ENCODE results near the gene CBFA2T3.

CBFA2T3 gene

GRCh38 chr16:89007371-89008249, 30.6 kb upstream of the CBFA2T3 start:
- DNase-seq (ENCODE audit: low read depth in 1 of 2, low spot score in 1 of 2): no peak
- Histone ChIP-seq H3K27ac (replicated peaks) (no peak overlapping the region), H3K4me3 (replicated peaks; ENCODE audit: insufficient read depth, low read length) (no peak overlapping the region), H3K27me3 (ENCODE audit: insufficient read depth, poor library complexity, severe bottlenecking) (no peaks in the 10 kb centered on the region)
- TF ChIP-seq SPI1 (IDR thresholded peaks at IDR 0.05; ENCODE audit: borderline replicate concordance, low read depth): no peak
- no peak for TF ChIP-seq GABPA (IDR thresholded peaks at IDR 0.05; ENCODE audit: low read depth)
- no peak for TF ChIP-seq CTCF (IDR thresholded peaks at IDR 0.05; ENCODE audit: insufficient read depth, low read length)
- TF ChIP-seq POLR2AphosphoS5 (IDR thresholded peaks at IDR 0.05; ENCODE audit: low read depth): no peak
- TF ChIP-seq, protein P1, sequence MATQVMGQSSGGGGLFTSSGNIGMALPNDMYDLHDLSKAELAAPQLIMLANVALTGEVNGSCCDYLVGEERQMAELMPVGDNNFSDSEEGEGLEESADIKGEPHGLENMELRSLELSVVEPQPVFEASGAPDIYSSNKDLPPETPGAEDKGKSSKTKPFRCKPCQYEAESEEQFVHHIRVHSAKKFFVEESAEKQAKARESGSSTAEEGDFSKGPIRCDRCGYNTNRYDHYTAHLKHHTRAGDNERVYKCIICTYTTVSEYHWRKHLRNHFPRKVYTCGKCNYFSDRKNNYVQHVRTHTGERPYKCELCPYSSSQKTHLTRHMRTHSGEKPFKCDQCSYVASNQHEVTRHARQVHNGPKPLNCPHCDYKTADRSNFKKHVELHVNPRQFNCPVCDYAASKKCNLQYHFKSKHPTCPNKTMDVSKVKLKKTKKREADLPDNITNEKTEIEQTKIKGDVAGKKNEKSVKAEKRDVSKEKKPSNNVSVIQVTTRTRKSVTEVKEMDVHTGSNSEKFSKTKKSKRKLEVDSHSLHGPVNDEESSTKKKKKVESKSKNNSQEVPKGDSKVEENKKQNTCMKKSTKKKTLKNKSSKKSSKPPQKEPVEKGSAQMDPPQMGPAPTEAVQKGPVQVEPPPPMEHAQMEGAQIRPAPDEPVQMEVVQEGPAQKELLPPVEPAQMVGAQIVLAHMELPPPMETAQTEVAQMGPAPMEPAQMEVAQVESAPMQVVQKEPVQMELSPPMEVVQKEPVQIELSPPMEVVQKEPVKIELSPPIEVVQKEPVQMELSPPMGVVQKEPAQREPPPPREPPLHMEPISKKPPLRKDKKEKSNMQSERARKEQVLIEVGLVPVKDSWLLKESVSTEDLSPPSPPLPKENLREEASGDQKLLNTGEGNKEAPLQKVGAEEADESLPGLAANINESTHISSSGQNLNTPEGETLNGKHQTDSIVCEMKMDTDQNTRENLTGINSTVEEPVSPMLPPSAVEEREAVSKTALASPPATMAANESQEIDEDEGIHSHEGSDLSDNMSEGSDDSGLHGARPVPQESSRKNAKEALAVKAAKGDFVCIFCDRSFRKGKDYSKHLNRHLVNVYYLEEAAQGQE (IDR thresholded peaks at IDR 0.05; ENCODE audit: insufficient replicate concordance, low read depth): no peak

DNA sequence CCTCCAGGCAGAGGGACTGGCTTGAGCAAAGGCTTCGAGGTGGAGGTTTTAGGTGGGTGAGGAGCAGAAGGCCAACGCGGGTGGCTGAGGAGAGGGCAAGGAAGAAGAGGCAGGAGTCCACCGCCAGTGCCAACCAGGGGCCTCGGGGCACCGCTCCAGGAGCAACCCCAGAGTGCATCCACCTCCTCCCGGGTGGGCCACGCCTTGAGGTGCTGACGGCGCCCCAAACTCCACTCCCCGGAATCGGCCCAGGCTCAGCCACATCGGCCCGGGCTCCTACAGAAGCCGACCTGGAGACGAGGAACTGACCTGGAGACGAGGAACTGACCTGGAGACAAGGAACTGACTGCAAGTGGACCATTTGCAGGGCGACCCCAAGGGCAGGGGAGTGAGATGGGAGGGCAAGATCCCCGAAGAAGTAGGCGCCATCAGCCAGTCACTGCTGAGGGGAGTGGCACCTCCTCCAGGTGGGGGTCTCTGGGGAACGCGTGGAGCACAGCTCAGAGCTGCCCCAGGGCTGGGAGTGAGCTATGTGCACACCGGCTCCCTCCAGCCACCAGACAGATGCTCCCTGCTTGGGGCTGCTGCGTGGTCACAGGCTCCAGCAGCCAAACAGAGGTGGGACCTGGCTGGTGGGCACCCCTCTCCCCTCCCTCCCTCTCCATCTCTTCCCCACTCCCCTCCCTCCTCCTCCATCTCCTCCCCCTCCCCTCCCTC, 29.2 kb upstream of the CBFA2T3 start:
- H3K27me3 ChIP-seq (ENCODE audit: insufficient read depth, poor library complexity, severe bottlenecking): no peaks in the 10 kb centered on the region
- TF ChIP-seq SPI1 (IDR thresholded peaks at IDR 0.05; ENCODE audit: borderline replicate concordance, low read depth): no peak
- no peak for DNase-seq (ENCODE audit: low read depth in 1 of 2, low spot score in 1 of 2)
- H3K4me3 ChIP-seq (replicated peaks; ENCODE audit: insufficient read depth, low read length): no peak overlapping the region
- H3K27ac ChIP-seq (replicated peaks): no peak overlapping the region

GRCh38 chr16:89005201-89006035, 28.4 kb upstream of the CBFA2T3 start:
- Histone ChIP-seq H3K27ac (replicated peaks) (no peak overlapping the region), H3K27me3 (ENCODE audit: insufficient read depth, poor library complexity, severe bottlenecking) (no peaks in the 10 kb centered on the region), H3K4me3 (replicated peaks; ENCODE audit: insufficient read depth, low read length) (no peak overlapping the region)
- TF ChIP-seq GABPA (IDR thresholded peaks at IDR 0.05; ENCODE audit: low read depth) (no peak), CTCF (IDR thresholded peaks at IDR 0.05; ENCODE audit: insufficient read depth, low read length) (no peak), SPI1 (IDR thresholded peaks at IDR 0.05; ENCODE audit: borderline replicate concordance, low read depth) (no peak), POLR2AphosphoS5 (IDR thresholded peaks at IDR 0.05; ENCODE audit: low read depth) (no peak)
- TF ChIP-seq, protein P1 (IDR thresholded peaks at IDR 0.05; ENCODE audit: insufficient replicate concordance, low read depth): no peak
- no peak for DNase-seq (ENCODE audit: low read depth in 1 of 2, low spot score in 1 of 2)

All from HL-60 (cell line).